H4 (cell line): ENCODE data around the gene MEGF11. TPM values are rescaled to one million over a fixed set of nuclear protein-coding genes. Genes with fewer than 3 reads are reported as not detected.

Source experiments
- DNase-seq: peaks from one replicate; pipeline ENCODE4 v3.0.0-alpha.2; 2015; ENCODE audit warnings: low spot score
- total RNA-seq: library from RNA; depleted of rRNA; stranded (reverse); fragments of >200 nt; shearing (Covaris generic); gene quantifications from 2 replicates; pipeline ENCODE4 v1.2.3, GENCODE V29; 2014

Gene MEGF11
- total RNA-seq, 1 experiment from 2014 or later = 0.02 TPM

GRCh38 chr15:66094331-66094730 is 159.2 kb downstream of the MEGF11 start:
- no peak for DNase-seq

GRCh38 chr15:66092053-66093016 is 161.2 kb downstream of the MEGF11 start:
- no peak for DNase-seq

GRCh38 chr15:66089509-66089908 is 164.0 kb downstream of the MEGF11 start:
- no peak for DNase-seq

GRCh38 chr15:66089049-66089448 is 164.5 kb downstream of the MEGF11 start:
- DNase-seq = no peak

- DNase-seq = no peak
Measured at GRCh38 chr15:66085128-66085527, 168.4 kb downstream of the MEGF11 start.

- DNase-seq = no peak
Measured at GRCh38 chr15:66084704-66085103, 168.8 kb downstream of the MEGF11 start.

- peak; percentile 66 for DNase-seq
Measured at GRCh38 chr15:66080717-66081398, 172.7 kb downstream of the MEGF11 start.

GRCh38 chr15:66078929-66079275 is 174.6 kb downstream of the MEGF11 start:
- no peak for DNase-seq

GRCh38 chr15:66078196-66078928 is 175.2 kb downstream of the MEGF11 start:
- DNase-seq = no peak

GRCh38 chr15:66077320-66077663 is 176.3 kb downstream of the MEGF11 start:
- DNase-seq = no peak

- no peak for DNase-seq
Measured at GRCh38 chr15:66076591-66077319, 176.8 kb downstream of the MEGF11 start.

- DNase-seq = no peak
Measured at GRCh38 chr15:66075947-66076346, 177.6 kb downstream of the MEGF11 start.

GRCh38 chr15:66072616-66073361 is 180.8 kb downstream of the MEGF11 start:
- DNase-seq = peak; percentile 67

GRCh38 chr15:66071921-66072295 is 181.6 kb downstream of the MEGF11 start:
- no peak for DNase-seq

- no peak for DNase-seq
Measured at GRCh38 chr15:66071160-66071920, 182.2 kb downstream of the MEGF11 start.

GRCh38 chr15:66070220-66070934 is 183.2 kb downstream of the MEGF11 start:
- no peak for DNase-seq

- DNase-seq = no peak
Measured at GRCh38 chr15:66069751-66070150, 183.8 kb downstream of the MEGF11 start.

GRCh38 chr15:66068801-66069200 is 184.7 kb downstream of the MEGF11 start:
- no peak for DNase-seq

GRCh38 chr15:66067687-66068086 is 185.9 kb downstream of the MEGF11 start:
- DNase-seq = no peak

GRCh38 chr15:66066481-66066880 is 187.1 kb downstream of the MEGF11 start:
- no peak for DNase-seq
